Esophagus muscularis mucosa (tissue), 4 donors: ENCODE measurements around the gene CLEC3B. TPM values are rescaled to one million over a fixed set of nuclear protein-coding genes. Genes with fewer than 3 reads are reported as not detected.
"Not testable (repeated sequence)": the region's sequence is repeated elsewhere in the genome, so short reads cannot be mapped to it uniquely, and the experiment has no call there.

Source experiments
- DNase-seq: peaks from one replicate; pipeline ENCODE4 v3.0.0-alpha.2; 2017; ENCODE audit errors: extremely low spot score
- H3K27ac ChIP-seq, 4 donors: fragments of 200-600 bp; sonication (generic); replicated peaks in 1 of 4; 1 replicate in 3 of 4; 2 replicates in 1 of 4; pipeline ENCODE4 v1.5.1; 2016 to 2019; ENCODE audit warnings: mild to moderate bottlenecking in 1 of 4
- H3K27me3 ChIP-seq, 4 donors: fragments of 200-600 bp; sonication (generic); one replicate each; pipeline versions ENCODE4 v1.5.1 to v1.6.0; 2016 to 2019
- H3K36me3 ChIP-seq, 4 donors: fragments of 200-600 bp; sonication (generic); one replicate each; pipeline ENCODE4 v1.5.1; 2016 to 2019
- H3K4me1 ChIP-seq, 4 donors: fragments of 200-600 bp; sonication (generic); one replicate each; pipeline ENCODE4 v1.5.1; 2016 to 2019
- H3K4me3 ChIP-seq, 4 donors: fragments of 200-600 bp; sonication (generic); 1 replicate in 2 of 4; 2 replicates in 2 of 4; pipeline ENCODE4 v1.5.1; 2016 to 2019; ENCODE audit warnings: mild to moderate bottlenecking in 4 of 4, moderate library complexity in 1 of 4
- H3K9me3 ChIP-seq, 4 donors: fragments of 200-600 bp; sonication (generic); 1 replicate in 3 of 4; 2 replicates in 1 of 4; pipeline ENCODE4 v1.5.1; 2016 to 2019
- EP300 ChIP-seq: sonication (generic); formaldehyde crosslinking; IDR thresholded peaks from one replicate; pipeline ENCODE4 v1.6.1; 2017; ENCODE audit warnings: antibody characterized with exemption
- POLR2A ChIP-seq: fragments of 450-650 bp; IDR thresholded peaks from one replicate; pipeline ENCODE4 v1.6.1; 2017; ENCODE audit warnings: antibody characterized with exemption, moderate library complexity, mild to moderate bottlenecking, low read depth
- POLR2AphosphoS5 ChIP-seq, 2 donors: sonication (generic); formaldehyde crosslinking; IDR thresholded peaks; one replicate each; pipeline ENCODE4 v1.6.1; 2017; ENCODE audit warnings: antibody characterized with exemption in 2 of 2
- WGBS: methylation state at CpG from one replicate; pipeline ENCODE4 v1.1.5; 2018; 5-methylcytosine and 5-hydroxymethylcytosine counted together
- intact Hi-C: fragments of 100-400 bp; cut with DNase I; formaldehyde crosslinking; loops from one replicate; pipeline ENCODE4 v1.15.1; 2023
- total RNA-seq, 4 donors: library from RNA; depleted of rRNA; stranded (reverse); fragments of >200 nt; gene quantifications; one replicate each; pipeline versions ENCODE4 v1.1.0 to v1.2.1, GENCODE V29; 2016
- TF ChIP-seq, protein P1 (sequence below), 3 experiments: fragments of 200-600 bp in 2 of 3; fragments of 450-650 bp in 1 of 3; sonication (generic) in 2 of 3; IDR thresholded peaks; one replicate each; pipeline ENCODE4 v1.5.1; 2017 to 2019; ENCODE audit warnings: antibody characterized with exemption in 3 of 3, mild to moderate bottlenecking in 2 of 3, moderate library complexity in 1 of 3

CLEC3B gene
- total RNA-seq, 4 donors from 2014 or later, result 47.1 to 144 (median 75.1) TPM

- WGBS, result 96% methylated on average over 3 of the region's 3 CpGs
- TF ChIP-seq POLR2A (no peak), EP300 (no peak), POLR2AphosphoS5 (IDR thresholded peaks at IDR 0.05) (no peak)
- TF ChIP-seq, protein P1, sequence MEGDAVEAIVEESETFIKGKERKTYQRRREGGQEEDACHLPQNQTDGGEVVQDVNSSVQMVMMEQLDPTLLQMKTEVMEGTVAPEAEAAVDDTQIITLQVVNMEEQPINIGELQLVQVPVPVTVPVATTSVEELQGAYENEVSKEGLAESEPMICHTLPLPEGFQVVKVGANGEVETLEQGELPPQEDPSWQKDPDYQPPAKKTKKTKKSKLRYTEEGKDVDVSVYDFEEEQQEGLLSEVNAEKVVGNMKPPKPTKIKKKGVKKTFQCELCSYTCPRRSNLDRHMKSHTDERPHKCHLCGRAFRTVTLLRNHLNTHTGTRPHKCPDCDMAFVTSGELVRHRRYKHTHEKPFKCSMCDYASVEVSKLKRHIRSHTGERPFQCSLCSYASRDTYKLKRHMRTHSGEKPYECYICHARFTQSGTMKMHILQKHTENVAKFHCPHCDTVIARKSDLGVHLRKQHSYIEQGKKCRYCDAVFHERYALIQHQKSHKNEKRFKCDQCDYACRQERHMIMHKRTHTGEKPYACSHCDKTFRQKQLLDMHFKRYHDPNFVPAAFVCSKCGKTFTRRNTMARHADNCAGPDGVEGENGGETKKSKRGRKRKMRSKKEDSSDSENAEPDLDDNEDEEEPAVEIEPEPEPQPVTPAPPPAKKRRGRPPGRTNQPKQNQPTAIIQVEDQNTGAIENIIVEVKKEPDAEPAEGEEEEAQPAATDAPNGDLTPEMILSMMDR (IDR thresholded peaks at IDR 0.05), result no peak
- no peaks in the 10 kb centered on the region for H3K36me3 ChIP-seq
- H3K27ac ChIP-seq, result no peak overlapping the region
- intact Hi-C loops, result no loop called here
- H3K4me1 ChIP-seq, result peaks cover 3 to 22% (median 15%) of the 10 kb centered on the region in 4 donors
- H3K9me3 ChIP-seq, result no peaks in the 10 kb centered on the region
- H3K27me3 ChIP-seq, result no peaks in the 10 kb centered on the region
- DNase-seq, result no peak
- H3K4me3 ChIP-seq, result no peak overlapping the region
Measured at GRCh38 chr3:45042162-45042561, 16.1 kb downstream of the CLEC3B start.

DNA sequence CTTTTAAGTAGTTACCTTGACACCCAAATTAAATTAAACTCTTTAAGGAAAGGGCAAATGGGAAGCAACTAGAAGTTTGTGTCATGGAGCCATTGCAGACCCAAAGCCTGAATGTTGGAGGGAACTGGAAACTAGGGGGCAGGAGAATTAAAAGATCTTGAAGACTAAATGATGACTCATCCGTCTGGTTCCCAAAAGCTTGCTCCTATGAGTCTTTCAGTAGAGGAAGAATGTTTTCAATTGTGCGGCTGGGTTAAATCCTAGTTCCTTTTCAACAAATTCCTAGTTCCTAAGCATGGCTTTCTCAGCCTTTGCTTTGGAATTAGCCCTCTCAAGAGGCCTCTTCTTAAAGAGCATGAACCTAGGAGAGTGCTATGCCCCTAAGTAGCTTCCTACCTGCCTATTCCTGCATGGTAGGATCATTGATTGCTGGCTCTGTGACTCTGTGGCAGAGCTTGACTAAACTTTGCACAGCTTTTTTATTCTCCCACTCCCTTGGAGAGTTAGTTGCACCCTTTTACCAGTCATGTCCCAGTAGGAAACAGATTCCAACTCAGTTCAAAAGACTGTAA lies 17.7 kb downstream of the CLEC3B start:
- Histone ChIP-seq H3K27me3 (no peaks in the 10 kb centered on the region), H3K9me3 (no peaks in the 10 kb centered on the region), H3K4me3 (no peak overlapping the region), H3K36me3 (no peaks in the 10 kb centered on the region), H3K27ac (no peak overlapping the region), H3K4me1 (peaks cover 0 to 17% (median 10%) of the 10 kb centered on the region in 4 donors)
- no peak for DNase-seq
- TF ChIP-seq, protein P1 (IDR thresholded peaks at IDR 0.05), result peak in 2 of 3 experiments; percentile 15 to 27
- TF ChIP-seq EP300, result no peak
- no peak for TF ChIP-seq POLR2A
- intact Hi-C loops, result no loop called here
- WGBS, result 53% methylated on average over 2 of the region's 2 CpGs

DNA sequence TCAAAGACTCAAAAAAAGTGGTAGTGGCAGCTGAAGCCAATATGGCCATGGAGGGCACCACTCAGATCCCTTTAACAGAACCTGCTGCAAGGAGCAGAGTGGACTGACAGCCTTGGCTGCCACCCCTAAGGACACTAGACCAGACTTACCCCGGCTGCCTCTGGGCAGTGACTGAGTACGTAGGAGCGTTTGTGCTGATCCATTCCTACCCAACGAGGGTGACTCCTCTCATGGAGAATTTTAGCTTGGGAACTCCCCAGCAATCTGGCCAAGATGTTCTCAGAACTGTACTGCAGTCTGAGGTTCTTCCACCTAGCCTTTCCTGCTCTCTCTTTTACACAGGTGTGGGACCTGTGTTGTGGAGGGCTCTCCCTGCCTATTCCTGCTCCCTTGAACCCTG lies 22.1 kb downstream of the CLEC3B start:
- H3K27me3 ChIP-seq, result no peaks in the 10 kb centered on the region
- TF ChIP-seq POLR2AphosphoS5 (IDR thresholded peaks at IDR 0.05), result no peak
- no peak for TF ChIP-seq EP300
- TF ChIP-seq POLR2A, result no peak
- TF ChIP-seq, protein P1 (IDR thresholded peaks at IDR 0.05), result no peak
- H3K27ac ChIP-seq, result no peak overlapping the region
- intact Hi-C loops, result no loop called here
- 46% methylated on average over 3 of the region's 4 CpGs for WGBS
- no peaks in the 10 kb centered on the region for H3K9me3 ChIP-seq
- no peaks in the 10 kb centered on the region for H3K36me3 ChIP-seq
- no peak for DNase-seq
- no peak overlapping the region for H3K4me3 ChIP-seq
- H3K4me1 ChIP-seq, result peaks cover 0 to 3% (median 0%) of the 10 kb centered on the region in 4 donors

- no peaks in the 10 kb centered on the region for H3K36me3 ChIP-seq
- no peak overlapping the region for H3K27ac ChIP-seq
- no peaks in the 10 kb centered on the region for H3K27me3 ChIP-seq
- 82% methylated on average over 4 of the region's 4 CpGs for WGBS
- H3K4me3 ChIP-seq, result no peak overlapping the region
- no peak for TF ChIP-seq POLR2AphosphoS5 (IDR thresholded peaks at IDR 0.05)
- no peak for TF ChIP-seq EP300
- TF ChIP-seq POLR2A, result no peak
- TF ChIP-seq, protein P1 (IDR thresholded peaks at IDR 0.05), result no peak
- intact Hi-C loops, result no loop called here
- peaks cover 0 to 12% (median 11%) of the 10 kb centered on the region in 4 donors for H3K4me1 ChIP-seq
- H3K9me3 ChIP-seq, result no peaks in the 10 kb centered on the region
- DNase-seq, result no peak
Measured at GRCh38 chr3:45049807-45050206, 23.7 kb downstream of the CLEC3B start.

DNA sequence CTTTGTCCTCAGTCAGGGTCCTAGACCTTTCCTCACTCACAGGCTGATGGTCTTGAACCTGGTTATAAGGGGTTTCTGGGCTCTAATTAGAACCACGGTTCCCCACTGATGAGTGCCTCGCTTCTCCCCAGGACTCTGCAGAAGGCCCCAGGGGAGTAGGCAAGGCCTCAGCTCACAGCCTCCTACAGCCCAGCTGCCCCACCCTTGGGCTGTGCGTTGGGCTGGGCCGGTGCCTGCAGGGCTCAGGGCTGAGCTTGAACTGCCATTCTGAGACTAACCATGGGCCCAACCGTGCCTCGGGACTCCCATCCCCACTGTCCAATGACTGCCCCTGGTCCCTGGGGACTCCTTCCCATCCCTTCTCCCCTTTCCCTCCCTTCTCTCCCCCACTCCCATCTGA lies 25.6 kb downstream of the CLEC3B start:
- no peaks in the 10 kb centered on the region for H3K27me3 ChIP-seq
- intact Hi-C loops, result no loop called here
- no peaks in the 10 kb centered on the region for H3K9me3 ChIP-seq
- 91% methylated on average over 6 of the region's 6 CpGs for WGBS
- no peak for DNase-seq
- H3K27ac ChIP-seq, result no peak overlapping the region
- peaks cover 9 to 31% (median 29%) of the 10 kb centered on the region in 4 donors for H3K4me1 ChIP-seq
- TF ChIP-seq, protein P1 (IDR thresholded peaks at IDR 0.05), result no peak
- no peak for TF ChIP-seq POLR2AphosphoS5 (IDR thresholded peaks at IDR 0.05)
- no peak for TF ChIP-seq EP300
- TF ChIP-seq POLR2A, result no peak
- no peak overlapping the region for H3K4me3 ChIP-seq
- no peaks in the 10 kb centered on the region for H3K36me3 ChIP-seq

- H3K27ac ChIP-seq, result peak overlapping the region in 3 of 4 donors; percentile 23 to 85 (median 69)
- 55% methylated on average over 1 of the region's 1 CpG for WGBS
- H3K4me3 ChIP-seq, H3K27me3 ChIP-seq, intact Hi-C loops, H3K36me3 ChIP-seq, H3K9me3 ChIP-seq, DNase-seq: not testable (repeated sequence)
- peaks cover 20 to 48% (median 47%) of the 10 kb centered on the region in 4 donors for H3K4me1 ChIP-seq
Measured at GRCh38 chr3:45053805-45054195, 27.7 kb downstream of the CLEC3B start.
